Measurements from ENCODE around the gene MGAT4A. TPM values are rescaled to one million over a fixed set of nuclear protein-coding genes. Genes with fewer than 3 reads are reported as not detected.

MGAT4A gene
- total and polyA plus RNA-seq, 2 of the 8 experiments (the other 6 are each of a cell fraction or from before 2014, with no cell fraction given), result 1.4 to 7.7 TPM

GRCh38 chr2:98750593-98751282 is 19.8 kb upstream of the MGAT4A start:
- CTCF ChIA-PET (ENCODE audit: partially characterized antibody), result no interaction called here
- TF ChIP-seq POU5F1 (IDR thresholded peaks at IDR 0.05; ENCODE audit: low read depth, low read length) (no peak), SP2 (IDR thresholded peaks at IDR 0.05; ENCODE audit: low read length) (no peak), SP1 (IDR thresholded peaks at IDR 0.05; ENCODE audit: low read depth, low read length) (no peak), TBP (IDR thresholded peaks at IDR 0.05; ENCODE audit: low read depth, low read length) (no peak), CBX8 (IDR thresholded peaks at IDR 0.05; ENCODE audit: borderline replicate concordance, low read depth, low read length) (no peak), SUZ12 (IDR thresholded peaks at IDR 0.05; ENCODE audit: low read length) (no peak), MAX (IDR thresholded peaks at IDR 0.05) (no peak), JUND (IDR thresholded peaks at IDR 0.05; ENCODE audit: low read length) (no peak), MAFK (IDR thresholded peaks at IDR 0.05; ENCODE audit: low read depth, low read length) (no peak), KDM5A (IDR thresholded peaks at IDR 0.05; ENCODE audit: low read length) (no peak), SIX5 (IDR thresholded peaks at IDR 0.05; ENCODE audit: low read depth, low read length) (no peak), TEAD4 (IDR thresholded peaks at IDR 0.05; ENCODE audit: low read depth, low read length) (no peak)
- TF ChIP-seq, protein P1, sequence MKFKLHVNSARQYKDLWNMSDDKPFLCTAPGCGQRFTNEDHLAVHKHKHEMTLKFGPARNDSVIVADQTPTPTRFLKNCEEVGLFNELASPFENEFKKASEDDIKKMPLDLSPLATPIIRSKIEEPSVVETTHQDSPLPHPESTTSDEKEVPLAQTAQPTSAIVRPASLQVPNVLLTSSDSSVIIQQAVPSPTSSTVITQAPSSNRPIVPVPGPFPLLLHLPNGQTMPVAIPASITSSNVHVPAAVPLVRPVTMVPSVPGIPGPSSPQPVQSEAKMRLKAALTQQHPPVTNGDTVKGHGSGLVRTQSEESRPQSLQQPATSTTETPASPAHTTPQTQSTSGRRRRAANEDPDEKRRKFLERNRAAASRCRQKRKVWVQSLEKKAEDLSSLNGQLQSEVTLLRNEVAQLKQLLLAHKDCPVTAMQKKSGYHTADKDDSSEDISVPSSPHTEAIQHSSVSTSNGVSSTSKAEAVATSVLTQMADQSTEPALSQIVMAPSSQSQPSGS (IDR thresholded peaks at IDR 0.05; ENCODE audit: low read length), result no peak

More at GRCh38 chr2:98750593-98751282, 19.8 kb upstream of the MGAT4A start:
- Histone ChIP-seq H3K23ac (ENCODE audit: insufficient read length) (no peak overlapping the region), H3K9ac (replicated peaks in 1 of 4; ENCODE audit: extremely low read depth in 1 of 4, low read depth in 3 of 4, low read length in 3 of 4) (no peak overlapping the region), H4K8ac (ENCODE audit: extremely low read depth, insufficient read depth, low read length) (no peak overlapping the region), H4K91ac (replicated peaks; ENCODE audit: insufficient read length, low read length) (no peak overlapping the region), H3K23me2 (ENCODE audit: low read depth, low read length) (no peaks in the 10 kb centered on the region), H3K79me2 (ENCODE audit: control insufficient read depth in 1 of 2, insufficient read depth in 2 of 2, low read length in 2 of 2) (no peaks in the 10 kb centered on the region), H3K56ac (replicated peaks; ENCODE audit: insufficient read length, low read depth, low read length) (no peak overlapping the region), H3K14ac (ENCODE audit: insufficient read length) (no peak overlapping the region), H3K18ac (ENCODE audit: extremely low read depth, low read length) (no peak overlapping the region), H2BK120ac (replicated peaks; ENCODE audit: low read depth, low read length) (no peak overlapping the region), H3K27ac (ENCODE audit: low read depth, low read length) (no peak overlapping the region), H3K4me3 (ENCODE audit: extremely low read depth in 1 of 4, insufficient read depth in 2 of 4, low read depth in 3 of 4, low read length in 4 of 4) (no peak overlapping the region), H4K20me1 (replicated peaks in 1 of 2; ENCODE audit: control insufficient read depth in 1 of 2, insufficient read depth in 2 of 2, low read length in 2 of 2) (no peaks in the 10 kb centered on the region), H3K36me3 (ENCODE audit: control insufficient read depth in 2 of 4, insufficient read depth in 4 of 4, low read length in 3 of 4) (no peaks in the 10 kb centered on the region), H2BK5ac (ENCODE audit: low read depth, low read length) (no peak overlapping the region), H3K27me3 (replicated peaks in 1 of 4; ENCODE audit: control insufficient read depth in 3 of 4, extremely low read depth in 1 of 4, insufficient read depth in 3 of 4, low read length in 3 of 4) (no peaks in the 10 kb centered on the region), H2BK20ac (ENCODE audit: low read length) (no peak overlapping the region), H3K4ac (replicated peaks; ENCODE audit: insufficient read length, low read depth, low read length) (no peak overlapping the region), H3K4me1 (replicated peaks in 1 of 4; ENCODE audit: control insufficient read depth in 3 of 4, insufficient read depth in 4 of 4, low read length in 3 of 4) (peaks cover 0 to 3% (median under 1%) of the 10 kb centered on the region in 4 experiments; a peak in 2 of 7 replicates), H2AK5ac (ENCODE audit: low read depth, low read length) (no peak overlapping the region), H4K5ac (ENCODE audit: insufficient read length, low read depth, low read length) (no peak overlapping the region), H2BK15ac (ENCODE audit: low read length) (no peak overlapping the region), H2AFZ (ENCODE audit: low read length) (no peak overlapping the region), H2BK12ac (ENCODE audit: low read depth, low read length) (no peak overlapping the region), H3K9me3 (ENCODE audit: insufficient read depth in 2 of 2, low read depth in 1 of 2, low read length in 1 of 2) (no peaks in the 10 kb centered on the region), H3K79me1 (ENCODE audit: low read depth, low read length) (no peaks in the 10 kb centered on the region; the same call in 1 of the 2 replicates), H3K4me2 (ENCODE audit: insufficient read depth in 1 of 2, low read depth in 2 of 2, low read length in 2 of 2) (no peak overlapping the region)
- DNase-seq (ENCODE audit: low read depth in 1 of 2, low spot score in 2 of 2), result no peak
- POLR2A ChIA-PET (ENCODE audit: partially characterized antibody), result no interaction called here
- FAIRE-seq, result no peak
- 94% methylated on average over 9 of the region's 9 CpGs; no CpG with 5 or more reads in 1 of the 2 experiments for WGBS, 2 experiments (ENCODE audit: extremely low coverage in 1 of 2, insufficient coverage in 1 of 2, insufficient read length in 1 of 2, insufficient replicate concordance in 2 of 2, low coverage in 1 of 2, low lambda C conversion rate in 2 of 2, missing lambda C conversion rate in 1 of 2)

Data from H1 (cell line).